ENCODE measurements around the gene CEP295NL. TPM values are rescaled to one million over a fixed set of nuclear protein-coding genes. Genes with fewer than 3 reads are reported as not detected.

Gene CEP295NL
- total and polyA plus RNA-seq, 2 of the 8 experiments (the other 6 are each of a cell fraction or from before 2014, with no cell fraction given) = 0.06 to 2.0 TPM

DNA sequence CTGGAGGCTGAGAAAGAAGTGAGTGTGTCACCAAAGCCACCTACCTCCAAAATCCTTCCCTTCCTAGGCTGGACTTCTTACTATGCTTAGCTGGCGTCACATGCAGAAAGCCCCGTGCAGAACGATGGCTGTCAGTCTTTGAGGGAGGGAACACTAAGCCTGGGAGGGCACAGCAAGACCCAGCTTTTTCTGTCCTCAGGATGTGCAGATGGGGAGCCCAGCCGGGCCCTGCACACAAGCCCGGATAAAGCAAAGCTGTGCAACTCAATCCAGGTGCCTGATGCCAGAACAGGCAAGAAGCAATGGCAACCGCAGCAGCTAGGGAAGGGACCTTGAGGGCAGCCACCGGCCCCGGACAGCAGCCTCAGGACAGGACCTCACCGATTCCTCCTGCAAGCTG is 48.5 kb downstream of the CEP295NL start:
- no peak overlapping the region for H3K18ac ChIP-seq (ENCODE audit: extremely low read depth, low read length)
- no peak for FAIRE-seq
- POLR2A ChIA-PET (ENCODE audit: partially characterized antibody) = interaction anchor here (1.6 kb wide), 1 partner anchor 29 kb away, joined by 3 read pairs; no protein-coding TSS in a partner anchor

More for the DNA sequence above, 48.5 kb downstream of the CEP295NL start:
- H2BK15ac ChIP-seq (ENCODE audit: low read length) = no peak overlapping the region
- no peak overlapping the region for H3K4me3 ChIP-seq (ENCODE audit: extremely low read depth in 1 of 4, insufficient read depth in 2 of 4, low read depth in 3 of 4, low read length in 4 of 4)
- no peak overlapping the region for H4K8ac ChIP-seq (ENCODE audit: extremely low read depth, insufficient read depth, low read length)
- no peaks in the 10 kb centered on the region for H3K9me3 ChIP-seq (ENCODE audit: insufficient read depth in 2 of 2, low read depth in 1 of 2, low read length in 1 of 2)
- WGBS, 2 experiments (ENCODE audit: extremely low coverage in 1 of 2, insufficient coverage in 1 of 2, insufficient read length in 1 of 2, insufficient replicate concordance in 2 of 2, low coverage in 1 of 2, low lambda C conversion rate in 2 of 2, missing lambda C conversion rate in 1 of 2) = 95% methylated on average over 6 of the region's 9 CpGs; no CpG with 5 or more reads in 1 of the 2 experiments
- H3K9ac ChIP-seq (replicated peaks in 1 of 4; ENCODE audit: extremely low read depth in 1 of 4, low read depth in 3 of 4, low read length in 3 of 4) = no peak overlapping the region
- H2AFZ ChIP-seq (ENCODE audit: low read length) = no peak overlapping the region
- no peak overlapping the region for H2BK5ac ChIP-seq (ENCODE audit: low read depth, low read length)
- no peak overlapping the region for H2BK120ac ChIP-seq (replicated peaks; ENCODE audit: low read depth, low read length)
- TF ChIP-seq JUND (IDR thresholded peaks at IDR 0.05; ENCODE audit: low read length) = no peak
- TF ChIP-seq SRF (IDR thresholded peaks at IDR 0.05; ENCODE audit: low read depth, low read length) = no peak
- no peak for TF ChIP-seq SP2 (IDR thresholded peaks at IDR 0.05; ENCODE audit: low read length)
- TF ChIP-seq, protein P1, sequence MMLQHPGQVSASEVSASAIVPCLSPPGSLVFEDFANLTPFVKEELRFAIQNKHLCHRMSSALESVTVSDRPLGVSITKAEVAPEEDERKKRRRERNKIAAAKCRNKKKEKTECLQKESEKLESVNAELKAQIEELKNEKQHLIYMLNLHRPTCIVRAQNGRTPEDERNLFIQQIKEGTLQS (IDR thresholded peaks at IDR 0.05; ENCODE audit: insufficient read depth, low read depth, low read length) = no peak
- no peak for TF ChIP-seq SIN3A (conservative IDR thresholded peaks at IDR 0.05 in 1 of 2, IDR thresholded peaks at IDR 0.05 in 1 of 2; ENCODE audit: low read depth in 1 of 2, low read length in 2 of 2)
- TF ChIP-seq TAF1 (IDR thresholded peaks at IDR 0.05; ENCODE audit: low read depth, low read length) = no peak
- no peak for TF ChIP-seq SIRT6 (IDR thresholded peaks at IDR 0.05; ENCODE audit: low read length)
- TF ChIP-seq BCL11A (IDR thresholded peaks at IDR 0.05; ENCODE audit: low read depth in 2 of 2, low read length in 2 of 2) = no peak
- TF ChIP-seq SP4 (IDR thresholded peaks at IDR 0.05; ENCODE audit: low read length) = no peak
- TF ChIP-seq POU5F1 (IDR thresholded peaks at IDR 0.05; ENCODE audit: low read depth, low read length) = no peak
- no peak for TF ChIP-seq CBX8 (IDR thresholded peaks at IDR 0.05; ENCODE audit: borderline replicate concordance, low read depth, low read length)
- TF ChIP-seq MAFK (IDR thresholded peaks at IDR 0.05; ENCODE audit: low read depth, low read length) = no peak
- no peak for TF ChIP-seq CEBPB (IDR thresholded peaks at IDR 0.05; ENCODE audit: low read depth, low read length)
- TF ChIP-seq TCF12 (IDR thresholded peaks at IDR 0.05; ENCODE audit: low read depth, low read length) = no peak
- H2BK20ac ChIP-seq (ENCODE audit: low read length) = no peak overlapping the region
- H3K4me1 ChIP-seq (replicated peaks in 1 of 4; ENCODE audit: control insufficient read depth in 3 of 4, insufficient read depth in 4 of 4, low read length in 3 of 4) = no peaks in the 10 kb centered on the region; a peak in 1 of 7 replicates
- H4K20me1 ChIP-seq (replicated peaks in 1 of 2; ENCODE audit: control insufficient read depth in 1 of 2, insufficient read depth in 2 of 2, low read length in 2 of 2) = no peaks in the 10 kb centered on the region
- H3K4me2 ChIP-seq (ENCODE audit: insufficient read depth in 1 of 2, low read depth in 2 of 2, low read length in 2 of 2) = no peak overlapping the region
- H3K79me2 ChIP-seq (ENCODE audit: control insufficient read depth in 1 of 2, insufficient read depth in 2 of 2, low read length in 2 of 2) = no peaks in the 10 kb centered on the region
- H4K5ac ChIP-seq (ENCODE audit: insufficient read length, low read depth, low read length) = no peak overlapping the region
- H4K91ac ChIP-seq (replicated peaks; ENCODE audit: insufficient read length, low read length) = no peak overlapping the region
- CTCF ChIA-PET (ENCODE audit: partially characterized antibody) = interaction anchor here (0.7 to 4.9 kb wide), 5 partner anchors 9 to 244 kb away, joined by 3 to 31 read pairs (median 9); no protein-coding TSS in a partner anchor
- H3K56ac ChIP-seq (replicated peaks; ENCODE audit: insufficient read length, low read depth, low read length) = no peak overlapping the region
- no peak overlapping the region for H3K14ac ChIP-seq (ENCODE audit: insufficient read length)
- DNase-seq (ENCODE audit: low read depth in 1 of 2, low spot score in 2 of 2) = no peak
- no peak overlapping the region for H3K4ac ChIP-seq (replicated peaks; ENCODE audit: insufficient read length, low read depth, low read length)
- no peak overlapping the region for H3K23ac ChIP-seq (ENCODE audit: insufficient read length)
- H3K36me3 ChIP-seq (ENCODE audit: control insufficient read depth in 2 of 4, insufficient read depth in 4 of 4, low read length in 3 of 4) = peaks cover 0 to 6% (median 2%) of the 10 kb centered on the region in 4 experiments; a peak in 5 of 8 replicates
- no peaks in the 10 kb centered on the region for H3K23me2 ChIP-seq (ENCODE audit: low read depth, low read length)
- no peak overlapping the region for H2AK5ac ChIP-seq (ENCODE audit: low read depth, low read length)
- H3K79me1 ChIP-seq (ENCODE audit: low read depth, low read length) = no peaks in the 10 kb centered on the region
- no peak overlapping the region for H2BK12ac ChIP-seq (ENCODE audit: low read depth, low read length)
- no peaks in the 10 kb centered on the region for H3K27me3 ChIP-seq (replicated peaks in 1 of 4; ENCODE audit: control insufficient read depth in 3 of 4, extremely low read depth in 1 of 4, insufficient read depth in 3 of 4, low read length in 3 of 4)
- no peak overlapping the region for H3K27ac ChIP-seq (ENCODE audit: low read depth, low read length)

All from H1 (cell line).